ENCODE measurements around the gene BMPER. TPM values are rescaled to one million over a fixed set of nuclear protein-coding genes. Genes with fewer than 3 reads are reported as not detected.

Gene BMPER
- total and polyA plus RNA-seq, 10 of the 15 experiments (the other 5 are each of a cell fraction or from before 2014, with no cell fraction given) = 0.02 to 0.08 TPM; not detected in 8

GRCh38 chr7:34074421-34074820 is 169.1 kb downstream of the BMPER start:
- Histone ChIP-seq H3K27me3 (replicated peaks in 1 of 2; ENCODE audit: control insufficient read depth in 2 of 2, insufficient read depth in 2 of 2, low read length in 1 of 2) (no peaks in the 10 kb centered on the region), H3K36me3 (ENCODE audit: control insufficient read depth in 2 of 2, insufficient read depth in 2 of 2, low read length in 1 of 2) (no peaks in the 10 kb centered on the region), H3K4me2 (ENCODE audit: control insufficient read depth, insufficient read depth) (no peak overlapping the region), H3K4me1 (ENCODE audit: control insufficient read depth, insufficient read depth, low read length) (no peaks in the 10 kb centered on the region), H3K9ac (ENCODE audit: control insufficient read depth, insufficient read depth, low read length) (no peak overlapping the region), H3K4me3 (no peak overlapping the region), H3K79me2 (ENCODE audit: control insufficient read depth, insufficient read depth, low read length) (no peaks in the 10 kb centered on the region), H3K9me3 (replicated peaks; ENCODE audit: control insufficient read depth, insufficient read depth, low read length) (no peaks in the 10 kb centered on the region), H2AFZ (ENCODE audit: control insufficient read depth, low read depth, low read length) (no peak overlapping the region), H3K27ac (ENCODE audit: control insufficient read depth, insufficient read depth) (no peak overlapping the region), H4K20me1 (ENCODE audit: control insufficient read depth, insufficient read depth) (no peaks in the 10 kb centered on the region)
- no peak for TF ChIP-seq ZZZ3 (IDR thresholded peaks at IDR 0.05; ENCODE audit: control insufficient read depth, insufficient read length, low read depth)
- no peak for TF ChIP-seq TBL1XR1 (IDR thresholded peaks at IDR 0.05; ENCODE audit: low read depth, low read length)
- no peak for TF ChIP-seq TCF3 (IDR thresholded peaks at IDR 0.05; ENCODE audit: borderline replicate concordance, insufficient read depth, low read depth, low read length)
- no peak for TF ChIP-seq IRF3 (IDR thresholded peaks at IDR 0.05)
- no peak for TF ChIP-seq ZSCAN29 (IDR thresholded peaks at IDR 0.05)
- no peak for TF ChIP-seq SPI1 (IDR thresholded peaks at IDR 0.05; ENCODE audit: borderline replicate concordance, insufficient read depth, low read depth, low read length)
- no peak for TF ChIP-seq MTA3 (IDR thresholded peaks at IDR 0.05; ENCODE audit: borderline replicate concordance, low read length)
- no peak for TF ChIP-seq ZBTB11 (CRISPR knock-in tag; IDR thresholded peaks at IDR 0.05)
- TF ChIP-seq WRNIP1 (IDR thresholded peaks at IDR 0.05; ENCODE audit: borderline replicate concordance, low read depth, low read length) = no peak
- TF ChIP-seq USF1 (IDR thresholded peaks at IDR 0.05; ENCODE audit: borderline replicate concordance, extremely low read length, insufficient read depth, low read depth, low read length) = no peak
- no peak for TF ChIP-seq NFYA (IDR thresholded peaks at IDR 0.05; ENCODE audit: borderline replicate concordance, low read depth, low read length)
- DNase-seq (ENCODE audit: low read depth, low spot score) (no peak), FAIRE-seq (no peak), ATAC-seq (no peak)
- in situ Hi-C loops (cut with MboI) = no loop called here
- BruUV-seq (replicated peaks) = no TSS peak
- ChIA-PET CTCF (no interaction called here), RAD21 (ENCODE audit: unreplicated experiment) (no interaction called here), SMC1A (ENCODE audit: uncharacterized antibody, unreplicated experiment) (no interaction called here), POLR2A (no interaction called here)
- whole genome bisulfite sequencing (ENCODE audit: insufficient coverage, insufficient replicate concordance, low lambda C conversion rate, missing lambda C conversion rate) = 24% methylated on average over 7 of the region's 7 CpGs
- intact Hi-C loops (cut with micrococcal nuclease; ENCODE audit: unreplicated experiment) = no loop called here
